ENCODE data around the gene TSPAN31.

DNA sequence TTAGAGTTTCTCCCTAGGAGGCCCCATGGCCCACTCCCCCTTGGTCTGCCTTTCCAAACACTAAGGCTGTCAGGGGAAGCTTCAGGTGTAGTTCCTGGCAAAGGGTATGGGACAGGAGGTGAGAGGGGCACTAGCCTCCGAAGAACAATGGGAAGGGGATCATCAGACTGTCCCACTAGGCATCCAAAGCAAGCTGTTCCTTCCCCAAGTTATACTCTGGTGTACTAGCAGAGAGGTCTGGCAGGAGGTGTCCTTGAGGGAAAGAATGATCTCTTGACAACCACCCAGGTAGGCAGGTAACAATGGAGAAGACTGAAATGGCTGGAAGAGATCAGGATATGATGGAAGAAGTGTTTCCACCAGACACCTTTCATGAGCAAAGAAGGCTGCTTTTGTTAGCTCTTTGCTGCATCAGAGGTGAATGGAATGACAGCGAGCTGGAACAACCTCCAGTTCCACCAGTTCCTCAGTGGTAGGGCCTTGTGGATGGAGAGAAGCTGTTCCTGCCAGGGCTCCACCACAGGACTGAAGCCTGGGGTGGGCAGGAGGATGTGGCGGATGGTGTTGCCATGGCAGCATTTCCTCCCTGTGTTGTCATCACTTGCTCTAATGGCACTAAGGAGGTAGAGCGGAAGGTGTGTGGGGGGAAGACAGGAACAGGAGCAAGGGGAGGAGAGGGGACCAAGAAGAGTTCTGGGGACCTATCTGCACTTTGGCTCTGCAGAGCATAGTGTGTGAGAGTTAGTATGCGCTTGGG is 4.0 kb upstream of the TSPAN31 start:
- TF ChIP-seq EP300 (IDR thresholded peaks at IDR 0.05) (no peak), POLR2A (IDR thresholded peaks at IDR 0.05) (no peak), POLR2AphosphoS5 (IDR thresholded peaks at IDR 0.05) (no peak)
- TF ChIP-seq, protein P1, sequence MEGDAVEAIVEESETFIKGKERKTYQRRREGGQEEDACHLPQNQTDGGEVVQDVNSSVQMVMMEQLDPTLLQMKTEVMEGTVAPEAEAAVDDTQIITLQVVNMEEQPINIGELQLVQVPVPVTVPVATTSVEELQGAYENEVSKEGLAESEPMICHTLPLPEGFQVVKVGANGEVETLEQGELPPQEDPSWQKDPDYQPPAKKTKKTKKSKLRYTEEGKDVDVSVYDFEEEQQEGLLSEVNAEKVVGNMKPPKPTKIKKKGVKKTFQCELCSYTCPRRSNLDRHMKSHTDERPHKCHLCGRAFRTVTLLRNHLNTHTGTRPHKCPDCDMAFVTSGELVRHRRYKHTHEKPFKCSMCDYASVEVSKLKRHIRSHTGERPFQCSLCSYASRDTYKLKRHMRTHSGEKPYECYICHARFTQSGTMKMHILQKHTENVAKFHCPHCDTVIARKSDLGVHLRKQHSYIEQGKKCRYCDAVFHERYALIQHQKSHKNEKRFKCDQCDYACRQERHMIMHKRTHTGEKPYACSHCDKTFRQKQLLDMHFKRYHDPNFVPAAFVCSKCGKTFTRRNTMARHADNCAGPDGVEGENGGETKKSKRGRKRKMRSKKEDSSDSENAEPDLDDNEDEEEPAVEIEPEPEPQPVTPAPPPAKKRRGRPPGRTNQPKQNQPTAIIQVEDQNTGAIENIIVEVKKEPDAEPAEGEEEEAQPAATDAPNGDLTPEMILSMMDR (IDR thresholded peaks at IDR 0.05) = no peak

Measured in sigmoid colon (tissue), 4 donors.